CD4-positive, alpha-beta T cell treated with Interleukin-6 at 100 ng/mL for 8 hours (primary cell): Measurements from ENCODE around the gene GALR3.

Source experiments
- DNase-seq: peaks from one replicate; pipeline ENCODE4 v3.0.0-alpha.2; 2020; ENCODE audit warnings: mixed read lengths, low spot score

GALR3 gene

DNA sequence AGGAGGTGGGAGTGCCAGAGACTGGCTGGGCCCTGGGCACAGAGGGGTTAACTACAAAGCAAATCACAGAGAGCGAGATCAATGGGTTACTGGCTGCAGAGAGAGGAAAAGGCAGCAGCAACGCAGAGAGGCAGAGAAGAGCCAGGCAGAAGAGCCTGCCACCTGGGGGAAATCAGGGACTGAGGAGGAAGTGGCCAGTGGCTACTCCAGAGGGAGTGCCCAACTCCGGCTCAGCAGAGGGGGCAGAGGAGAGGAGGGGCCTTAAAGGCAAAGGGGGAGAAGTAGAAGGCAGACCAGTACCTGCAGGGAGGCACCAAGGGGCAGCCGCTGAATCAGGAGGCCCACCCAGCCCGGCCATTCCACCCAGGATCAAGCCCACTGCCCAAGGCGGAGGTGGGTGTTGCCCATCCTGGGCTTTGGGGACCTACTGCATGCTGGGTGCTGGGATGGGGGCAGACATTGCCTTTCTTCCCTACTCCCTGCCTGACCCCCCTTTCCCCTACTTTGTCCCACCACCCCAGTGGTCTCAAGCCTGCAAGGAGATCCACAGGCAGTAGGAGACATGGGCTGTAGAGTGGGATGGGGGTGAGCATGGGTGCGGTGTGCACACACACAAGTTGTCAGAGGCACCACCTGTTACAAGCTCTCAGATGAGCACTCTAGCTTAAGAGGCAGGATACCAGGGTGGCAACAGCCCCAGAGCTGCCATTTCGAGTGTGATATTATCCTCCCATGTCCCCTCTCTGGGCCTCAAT is 926 bp upstream of the GALR3 start:
- no peak for DNase-seq

DNA sequence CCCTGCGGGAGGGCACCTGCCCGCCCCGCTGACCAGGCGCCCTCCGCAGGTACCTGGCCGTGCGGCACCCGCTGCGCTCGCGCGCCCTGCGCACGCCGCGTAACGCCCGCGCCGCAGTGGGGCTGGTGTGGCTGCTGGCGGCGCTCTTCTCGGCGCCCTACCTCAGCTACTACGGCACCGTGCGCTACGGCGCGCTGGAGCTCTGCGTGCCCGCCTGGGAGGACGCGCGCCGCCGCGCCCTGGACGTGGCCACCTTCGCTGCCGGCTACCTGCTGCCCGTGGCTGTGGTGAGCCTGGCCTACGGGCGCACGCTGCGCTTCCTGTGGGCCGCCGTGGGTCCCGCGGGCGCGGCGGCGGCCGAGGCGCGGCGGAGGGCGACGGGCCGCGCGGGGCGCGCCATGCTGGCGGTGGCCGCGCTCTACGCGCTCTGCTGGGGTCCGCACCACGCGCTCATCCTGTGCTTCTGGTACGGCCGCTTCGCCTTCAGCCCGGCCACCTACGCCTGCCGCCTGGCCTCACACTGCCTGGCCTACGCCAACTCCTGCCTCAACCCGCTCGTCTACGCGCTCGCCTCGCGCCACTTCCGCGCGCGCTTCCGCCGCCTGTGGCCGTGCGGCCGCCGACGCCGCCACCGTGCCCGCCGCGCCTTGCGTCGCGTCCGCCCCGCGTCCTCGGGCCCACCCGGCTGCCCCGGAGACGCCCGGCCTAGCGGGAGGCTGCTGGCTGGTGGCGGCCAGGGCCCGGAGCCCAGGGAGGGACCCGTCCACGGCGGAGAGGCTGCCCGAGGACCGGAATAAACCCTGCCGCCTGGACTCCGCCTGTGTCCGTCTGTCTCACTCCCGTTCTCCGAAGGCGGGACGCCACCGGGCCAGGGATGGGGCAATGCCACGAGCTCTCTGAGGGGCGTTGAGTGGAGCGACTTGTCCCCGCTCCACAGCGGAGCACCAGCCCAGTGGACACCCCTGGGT is 1.8 kb downstream of the GALR3 start:
- DNase-seq, result no peak

DNA sequence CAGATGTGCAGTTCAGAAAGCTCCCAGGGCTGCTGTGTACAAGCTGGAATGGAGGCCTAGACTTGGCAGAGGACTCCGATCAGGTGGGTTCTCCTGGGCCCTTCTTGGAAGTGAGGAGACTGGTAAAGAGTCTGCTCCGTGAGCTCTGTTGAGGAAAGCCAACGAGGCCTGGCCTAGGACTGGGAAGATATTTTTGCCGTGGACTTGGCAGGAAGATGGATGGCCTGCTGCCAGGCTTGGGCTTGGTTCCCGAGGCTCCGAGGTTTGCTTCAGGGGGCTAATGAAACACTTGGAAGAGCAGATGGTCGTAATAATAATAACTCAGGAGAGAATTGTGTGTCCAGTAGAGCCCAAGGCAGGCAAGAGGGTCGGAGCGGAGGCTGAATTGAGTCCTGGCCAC is 3.9 kb downstream of the GALR3 start:
- DNase-seq, result no peak

DNA sequence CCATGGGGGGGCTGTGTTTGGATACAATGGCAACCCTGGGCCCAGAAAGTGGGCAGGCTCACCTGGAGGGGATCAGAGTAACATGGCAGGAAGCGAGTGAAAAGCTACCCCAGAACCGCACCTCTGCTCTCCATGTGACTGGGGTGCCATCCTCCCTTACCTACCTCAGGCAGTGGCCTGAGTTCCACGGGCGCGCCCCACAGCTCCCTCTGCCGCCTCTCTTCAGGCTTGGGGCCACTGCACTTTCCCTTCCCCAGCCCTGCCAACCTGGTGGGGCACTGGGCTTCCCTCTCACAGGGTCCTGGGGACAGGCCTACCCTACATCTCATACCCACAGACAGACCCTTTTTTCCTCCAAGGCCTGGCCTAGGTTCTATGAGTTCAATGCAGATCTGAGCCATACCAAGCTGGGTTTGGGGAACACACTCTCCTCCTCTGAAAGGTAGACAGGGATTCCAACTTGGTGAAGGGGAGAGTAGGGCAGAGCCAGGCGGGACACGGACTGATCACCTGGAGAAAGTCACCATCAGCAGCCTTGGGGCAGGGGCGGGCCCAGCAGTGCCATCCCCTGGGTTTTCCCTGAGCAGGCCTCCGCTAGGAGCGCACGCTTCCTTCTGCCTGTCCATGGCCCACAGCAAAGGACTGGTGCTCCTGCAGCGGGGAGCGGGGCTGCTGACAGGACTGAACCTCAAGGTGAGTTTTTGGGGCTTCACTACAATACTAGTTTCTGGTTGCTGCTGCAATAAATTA is 7.1 kb downstream of the GALR3 start:
- DNase-seq, result no peak

DNA sequence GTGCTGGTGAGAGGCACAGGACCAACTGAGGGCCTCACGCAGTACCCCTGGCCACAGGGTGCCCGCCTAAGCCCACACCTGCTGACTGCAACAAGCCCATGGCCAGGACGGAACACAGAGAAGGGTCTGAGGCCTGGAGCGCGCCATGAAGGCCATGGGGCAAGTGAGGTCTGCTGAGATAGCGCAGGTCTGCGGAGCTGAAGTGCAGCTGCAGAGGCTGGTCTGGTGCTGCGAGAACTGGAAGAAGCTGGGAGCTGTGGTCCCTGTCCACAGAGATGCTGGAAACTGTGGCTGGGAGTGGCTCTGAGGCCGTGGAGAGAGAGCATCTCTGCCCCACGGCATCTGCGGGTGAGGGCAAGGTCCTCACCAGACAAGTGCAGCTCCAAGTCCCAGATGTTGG is 8.3 kb downstream of the GALR3 start:
- DNase-seq, result no peak

DNA sequence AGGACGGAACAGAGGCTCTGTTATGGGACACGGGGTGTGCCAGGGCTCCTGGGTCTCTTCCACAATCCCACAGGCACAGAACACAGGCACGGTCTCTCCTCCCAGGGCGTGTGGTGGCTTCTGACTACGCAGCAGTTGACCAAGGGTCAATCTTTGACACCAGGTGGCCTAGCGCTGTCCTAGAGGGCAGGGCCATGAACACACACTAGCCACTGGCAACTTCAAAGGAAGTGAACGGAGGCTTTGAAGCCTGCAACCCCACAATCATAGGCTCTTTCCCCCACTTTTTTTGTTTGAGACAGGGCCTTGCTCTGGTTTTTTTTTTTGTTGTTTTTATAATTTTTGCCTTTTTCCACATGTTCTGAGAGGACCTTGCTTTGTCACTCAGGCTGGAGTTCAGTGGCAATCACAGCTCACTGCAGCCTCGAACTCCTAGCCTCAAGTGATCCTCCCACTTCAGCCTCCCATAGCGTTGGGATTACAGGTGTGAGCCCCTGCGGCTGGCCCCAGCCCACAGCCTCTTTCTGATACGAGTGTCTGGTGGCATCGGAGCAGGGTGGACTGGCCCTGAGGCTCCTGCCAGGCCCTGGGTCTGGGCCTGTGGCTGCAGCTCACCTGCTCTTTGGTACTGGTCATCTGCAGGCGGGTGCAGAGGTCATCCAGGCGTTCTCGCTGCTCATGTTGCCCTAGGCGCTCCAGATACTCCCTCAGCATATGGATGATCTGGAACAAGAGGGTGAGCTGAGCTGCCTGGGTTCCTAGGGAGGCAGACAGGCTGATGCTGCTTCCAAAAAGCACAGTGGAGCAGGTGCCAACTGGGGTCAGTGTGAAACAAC is 9.1 kb downstream of the GALR3 start:
- DNase-seq, result no peak

DNA sequence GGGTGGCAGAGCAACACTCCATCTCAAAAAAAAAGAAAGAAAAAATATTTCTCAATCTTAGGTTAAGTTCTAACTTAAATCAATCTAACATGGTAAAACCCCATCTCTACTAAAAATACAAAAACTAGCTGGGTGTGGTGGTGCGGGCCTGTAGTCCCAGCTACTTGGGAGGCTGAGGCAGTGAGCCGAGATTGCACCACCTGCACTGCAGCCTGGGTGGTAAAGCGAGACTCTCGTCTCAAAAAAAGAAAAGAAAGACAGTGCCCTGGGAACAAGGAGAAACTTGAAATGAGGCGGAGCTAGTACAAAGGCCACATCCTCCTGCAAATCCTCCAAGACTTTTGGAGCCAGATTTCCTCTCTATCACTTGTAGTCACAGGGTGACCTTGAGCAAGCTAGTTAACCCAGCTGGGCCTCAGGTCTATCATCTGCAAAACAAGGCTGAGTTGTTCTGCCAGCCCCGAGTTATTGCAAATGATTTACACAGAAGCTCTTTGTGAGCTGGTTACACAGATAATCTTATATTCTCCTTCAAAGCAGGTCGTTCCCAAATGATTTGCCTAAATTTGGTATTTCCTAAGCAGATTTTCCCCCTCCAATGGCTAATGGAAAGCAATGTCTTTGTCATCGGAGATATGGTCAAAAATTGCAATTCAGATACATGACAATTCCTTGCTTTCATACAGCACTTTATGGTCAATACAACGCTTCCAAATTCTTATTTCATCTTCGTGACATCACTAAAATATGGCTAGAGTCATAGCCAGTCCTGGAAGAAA is 19.0 kb downstream of the GALR3 start:
- DNase-seq, result no peak

DNA sequence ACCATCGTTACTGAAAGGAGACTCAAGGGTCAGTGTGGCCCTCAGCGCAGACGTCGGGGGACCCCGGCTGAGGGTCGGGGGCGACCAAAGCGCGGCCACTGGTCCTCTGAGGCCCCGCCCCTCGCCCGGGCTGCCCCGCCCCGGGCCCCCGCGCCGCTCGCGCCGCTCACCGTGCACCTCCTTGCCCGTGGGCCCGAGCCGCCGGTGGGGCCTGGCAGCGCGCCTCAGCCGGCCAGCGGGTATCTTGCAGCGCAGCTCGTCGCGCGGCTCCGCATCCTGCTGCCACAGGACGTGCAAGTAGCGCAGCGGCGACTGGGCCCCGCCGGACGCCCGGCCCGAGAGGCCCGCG is 20.5 kb downstream of the GALR3 start:
- peak; percentile 20 for DNase-seq

DNA sequence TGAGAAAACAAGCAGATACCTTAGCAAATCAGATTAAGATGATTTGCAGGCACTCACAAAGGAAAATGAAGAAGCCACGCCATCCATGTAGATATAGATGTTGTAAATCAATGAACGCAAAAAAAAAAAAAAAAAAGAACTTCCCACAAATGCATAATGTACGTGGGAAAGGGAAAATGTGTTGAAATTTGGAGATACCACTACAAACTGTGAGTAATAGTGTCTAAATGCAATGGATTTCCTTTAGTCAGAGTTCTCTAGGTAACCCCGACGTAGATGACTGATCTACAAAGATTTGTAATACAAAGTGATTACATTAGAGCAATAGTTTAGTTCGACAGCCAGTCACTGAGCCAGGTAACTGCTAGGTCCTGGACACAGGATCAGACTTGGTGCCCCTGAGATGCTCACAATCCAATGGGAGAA is 21.7 kb downstream of the GALR3 start:
- DNase-seq, result no peak

DNA sequence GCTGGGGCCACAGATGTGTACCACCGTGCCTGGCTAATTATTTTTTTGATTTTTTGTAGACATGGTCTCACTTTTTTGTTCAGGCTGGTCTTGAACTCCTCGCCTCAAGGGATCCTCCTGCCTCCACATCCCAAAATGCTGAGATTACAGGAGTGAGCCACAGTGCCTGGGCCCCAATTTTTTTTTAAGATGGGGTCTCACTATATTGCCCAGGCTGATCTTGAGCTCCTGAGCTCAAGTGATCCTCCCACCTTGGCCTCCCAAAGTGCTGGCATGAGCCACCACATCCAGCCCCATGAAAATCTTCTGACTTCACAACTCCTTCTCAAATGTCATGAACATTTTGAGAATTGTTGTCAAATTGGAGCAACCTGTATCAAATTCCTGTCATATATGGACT is 23.3 kb downstream of the GALR3 start:
- DNase-seq, result no peak

DNA sequence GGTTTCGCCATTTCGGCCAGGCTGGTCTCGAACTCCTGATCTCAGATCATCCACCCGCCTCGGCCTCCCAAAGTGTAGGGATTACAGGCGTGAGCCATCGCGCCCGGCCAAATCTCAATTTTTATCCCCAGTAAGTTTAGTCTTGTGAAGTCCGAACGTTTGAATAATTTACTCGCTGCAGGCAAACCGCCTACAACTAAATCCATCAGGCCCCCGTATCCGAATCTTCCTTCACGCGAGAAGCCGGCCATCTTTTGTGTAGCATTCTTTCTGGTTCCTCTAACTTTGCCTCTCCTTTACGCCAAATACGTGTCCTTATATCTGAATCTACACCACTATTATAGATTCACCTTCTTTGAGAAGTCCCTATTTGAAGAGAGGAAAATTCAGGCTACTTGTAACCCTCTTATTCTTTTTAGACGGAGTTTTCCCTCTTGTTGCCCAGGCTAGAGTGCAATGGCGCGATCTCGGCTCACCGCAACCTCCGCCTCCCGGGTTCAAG is 25.5 kb downstream of the GALR3 start:
- no peak for DNase-seq

DNA sequence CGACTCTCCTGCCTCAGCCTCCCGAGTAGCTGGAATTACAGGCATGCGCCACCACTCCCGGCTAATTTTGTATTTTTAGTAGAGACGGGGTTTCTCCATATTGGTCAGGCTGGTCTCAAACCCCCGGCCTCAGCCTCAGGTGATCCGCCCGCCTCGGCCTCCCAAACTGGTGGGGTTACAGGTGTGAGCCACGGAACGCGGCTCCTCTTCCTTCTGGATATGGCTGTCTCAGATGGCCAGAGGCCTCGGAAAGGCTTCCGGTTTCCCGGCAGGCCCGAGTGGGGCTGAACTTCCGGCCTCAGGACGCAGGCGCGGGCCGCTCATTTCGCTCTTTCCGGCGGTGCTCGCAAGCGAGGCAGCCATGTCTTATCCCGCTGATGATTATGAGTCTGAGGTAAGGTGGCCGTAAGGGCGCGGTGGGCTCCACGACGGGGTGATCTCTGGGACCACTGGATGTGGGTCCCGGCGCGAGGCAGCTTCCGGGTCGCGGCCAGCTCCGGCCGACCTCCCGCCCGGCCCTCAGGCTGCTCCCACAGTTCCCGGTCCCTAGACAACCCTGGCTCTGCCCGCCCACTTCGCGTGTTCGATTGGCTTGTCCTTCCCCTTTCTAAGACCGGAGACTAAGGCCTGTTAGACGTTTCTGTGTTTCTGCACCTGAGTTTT is 26.0 kb downstream of the GALR3 start, which contains the start of gene EIF3L:
EIF3L (plus strand) TSS at position 331 of the 663 bp plus-strand sequence; CDS start at position 362, 31 bp downstream.
- peak; percentile 84 for DNase-seq

DNA sequence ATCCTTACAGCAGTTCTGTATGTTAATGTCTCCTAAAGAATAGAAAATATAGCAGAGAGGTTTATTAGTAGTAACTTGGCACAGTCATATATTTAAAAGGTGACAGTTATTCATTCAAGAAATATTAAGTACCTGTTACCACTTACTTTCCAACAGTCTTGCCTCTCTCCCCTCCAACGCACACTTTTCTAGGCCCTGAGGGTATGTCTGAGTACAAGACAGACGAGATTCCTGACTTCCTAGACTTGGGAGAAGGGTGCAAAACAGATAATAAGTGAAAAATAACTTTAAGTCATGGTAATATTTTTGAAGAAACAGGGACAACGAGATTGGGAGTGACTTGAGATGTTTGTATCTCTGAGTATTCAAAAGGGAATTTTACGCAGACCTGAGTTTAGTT is 27.6 kb downstream of the GALR3 start:
- no peak for DNase-seq

DNA sequence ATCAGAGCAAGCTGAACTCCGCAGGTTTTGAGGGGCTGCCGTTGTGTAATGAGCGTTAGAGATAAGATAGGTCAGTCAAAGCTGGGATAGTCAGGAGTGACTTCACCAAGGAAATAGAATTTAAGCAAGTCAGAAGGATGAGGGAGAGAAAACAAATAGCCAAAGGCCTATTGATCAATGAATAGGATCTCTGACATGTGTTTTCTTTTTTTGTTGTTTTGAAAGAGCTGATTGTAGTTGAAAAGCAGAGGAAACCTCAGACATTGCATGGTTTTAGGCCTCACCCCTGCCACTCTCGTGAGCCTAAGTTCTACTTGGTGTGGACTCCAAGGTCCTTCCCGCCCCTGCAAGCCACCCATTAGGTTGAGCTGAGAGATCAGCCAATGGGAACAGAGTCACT is 29.2 kb downstream of the GALR3 start:
- DNase-seq, result no peak

DNA sequence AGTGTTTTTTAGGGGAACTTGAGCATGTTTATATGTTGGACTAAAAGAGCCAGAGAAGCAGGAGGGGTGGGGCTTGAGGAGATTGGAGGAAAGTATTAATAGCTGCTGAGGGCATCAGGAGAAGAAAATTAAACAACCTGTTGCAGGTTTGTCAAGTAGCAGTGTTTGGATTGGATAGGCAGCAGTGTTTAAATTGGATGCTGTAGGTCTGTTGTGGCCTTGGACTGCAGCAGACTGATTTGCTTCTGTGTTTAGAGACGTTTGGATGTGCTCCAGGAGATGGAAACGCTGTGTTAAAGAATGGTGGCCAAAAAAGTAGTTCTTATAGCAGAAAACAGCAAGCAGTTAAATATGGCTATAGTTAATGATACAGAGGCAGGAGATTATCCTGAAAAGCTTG is 31.8 kb downstream of the GALR3 start:
- no peak for DNase-seq

DNA sequence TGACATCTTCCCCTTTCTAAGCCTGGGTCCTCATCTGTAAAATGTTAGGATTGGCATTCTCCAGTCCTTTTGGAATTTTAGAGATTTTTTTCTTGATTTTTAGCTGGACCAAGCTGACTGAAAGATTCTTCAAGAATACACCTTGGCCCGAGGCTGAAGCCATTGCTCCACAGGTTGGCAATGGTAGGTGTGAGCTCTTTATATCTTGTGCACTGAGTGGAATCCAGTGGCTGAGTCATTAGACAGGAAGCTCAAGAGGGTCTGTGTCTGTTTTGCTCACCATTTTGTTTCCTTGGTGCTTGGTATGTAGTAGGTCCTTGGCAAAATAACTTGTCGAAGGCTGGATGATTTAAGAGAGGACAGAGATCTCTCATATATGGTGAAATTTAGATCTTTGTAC is 32.3 kb downstream of the GALR3 start:
- DNase-seq, result no peak

DNA sequence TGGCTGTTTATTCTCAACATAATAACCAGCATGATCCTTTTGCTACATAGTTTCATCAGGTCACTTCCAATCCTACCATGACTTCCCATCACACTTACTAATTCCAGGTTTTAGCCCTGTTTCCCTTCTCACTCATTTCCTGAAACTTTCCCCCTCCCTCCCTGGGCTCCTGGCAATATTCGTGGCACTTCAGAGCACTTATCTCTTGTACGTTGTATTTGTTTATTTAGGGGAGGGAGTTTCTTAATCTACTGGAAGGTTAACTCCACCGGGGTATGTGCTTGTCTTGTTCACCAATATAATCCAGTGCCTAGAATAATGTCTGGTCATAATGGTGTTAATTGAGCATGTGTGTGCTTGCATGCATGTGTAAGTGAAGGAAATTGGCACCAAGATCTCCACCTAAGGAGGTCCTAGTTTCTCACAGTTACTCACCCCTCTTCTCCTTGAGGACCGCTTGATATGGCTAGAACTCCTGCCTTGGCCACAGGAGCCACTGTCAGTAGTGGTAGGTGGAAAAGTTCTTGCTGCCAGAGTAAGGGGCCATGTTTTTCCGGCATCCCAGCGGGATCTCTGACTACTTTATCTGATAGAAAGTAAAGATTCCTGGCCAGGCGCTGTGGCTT is 37.7 kb downstream of the GALR3 start:
- no peak for DNase-seq

DNA sequence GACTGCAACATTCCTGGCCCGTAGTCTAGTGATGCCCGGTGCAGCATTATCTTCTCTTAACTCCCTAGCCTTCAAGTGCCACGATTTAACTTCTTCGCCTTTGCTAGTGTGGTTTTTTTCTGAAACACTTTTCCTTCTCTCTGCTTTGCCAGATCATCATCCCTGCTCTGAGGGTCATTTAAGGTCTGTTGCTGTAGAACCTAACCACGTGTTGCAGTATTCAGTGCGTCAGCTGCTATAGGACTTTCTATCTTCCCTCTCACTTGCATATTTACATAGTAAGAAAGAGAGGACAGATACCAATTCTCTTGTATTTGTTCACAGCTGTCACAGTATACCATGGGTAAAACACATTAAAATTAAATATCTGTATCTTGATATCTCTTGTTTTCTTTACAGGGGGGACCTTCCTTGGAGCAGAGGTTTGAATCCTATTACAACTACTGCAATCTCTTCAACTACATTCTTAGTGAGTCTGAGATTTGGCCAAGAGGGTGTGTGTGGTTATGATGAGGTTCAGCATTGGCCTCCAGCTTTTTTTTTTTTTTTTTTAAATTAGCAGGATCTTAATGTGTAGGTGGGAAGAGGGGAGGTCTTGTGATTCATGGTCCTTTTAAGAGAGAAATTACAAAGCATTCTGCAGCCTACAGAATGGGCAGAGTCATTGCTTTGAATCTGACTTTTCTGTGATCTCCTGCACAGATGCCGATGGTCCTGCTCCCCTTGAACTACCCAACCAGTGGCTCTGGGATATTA is 39.6 kb downstream of the GALR3 start:
- DNase-seq, result no peak

DNA sequence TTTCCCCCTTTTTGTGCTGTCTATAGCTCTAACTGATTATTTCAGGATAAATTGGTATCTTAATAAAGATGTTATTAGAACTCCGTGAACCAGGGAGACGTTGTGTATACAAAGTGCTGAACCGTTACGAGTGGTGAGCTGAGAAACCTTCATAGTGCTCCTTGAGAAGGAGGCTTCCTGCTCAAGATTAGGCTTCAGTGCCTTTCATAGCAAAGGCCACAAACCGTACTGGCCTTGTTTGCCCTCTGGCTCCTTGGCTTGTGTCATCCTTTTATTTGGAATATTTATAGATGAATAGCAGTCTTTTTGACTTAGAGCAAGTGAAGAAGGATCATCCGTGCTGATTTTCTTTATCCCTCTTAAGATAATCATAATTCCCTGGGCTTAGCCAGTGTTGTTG is 42.3 kb downstream of the GALR3 start:
- no peak for DNase-seq
